Central memory CD8-positive, alpha-beta T cell (primary cell): ENCODE measurements around the gene DDX51.
A peak's percentile ranks its signal among the peaks of the same experiment; 100 is the strongest.

Experiments used
- ATAC-seq: fragments of 150-1000 bp; cut with Tn5 transposase; replicated peaks from 2 replicates; pipeline ENCODE4 v1.10.0; 2022; ENCODE audit warnings: mild to moderate bottlenecking, moderate FRiP score, moderate number of reproducible peaks; ENCODE audit not compliant: poor library complexity, severe bottlenecking; ENCODE audit errors: extremely low read depth
- DNase-seq, 2 donors: peaks; one replicate each; pipeline ENCODE4 v3.0.0; 2021; ENCODE audit warnings: low spot score in 2 of 2
- H3K27ac Mint-ChIP-seq: one replicate; pipeline ENCODE4 v1.8.0; 2022; ENCODE audit warnings: low read depth, mild to moderate bottlenecking, moderate library complexity, mixed read lengths
- H3K27me3 Mint-ChIP-seq: one replicate; pipeline ENCODE4 v1.8.0; 2022; ENCODE audit warnings: mixed read lengths
- H3K36me3 Mint-ChIP-seq: one replicate; pipeline ENCODE4 v1.8.0; 2022; ENCODE audit warnings: mild to moderate bottlenecking, moderate library complexity, mixed read lengths; ENCODE audit not compliant: insufficient read depth
- H3K4me1 Mint-ChIP-seq: one replicate; pipeline ENCODE4 v1.8.0; 2022; ENCODE audit warnings: mixed read lengths
- H3K4me3 Mint-ChIP-seq: one replicate; pipeline ENCODE4 v1.8.0; 2022; ENCODE audit warnings: mild to moderate bottlenecking, moderate library complexity, mixed read lengths
- H3K9me3 Mint-ChIP-seq: one replicate; pipeline ENCODE4 v1.8.0; 2022; ENCODE audit warnings: mixed read lengths

Gene DDX51

GRCh38 chr12:132144115-132144809 lies at the start of gene DDX51, which contains the start of gene NOC4L:
TSS of gene DDX51 (minus strand) at chr12:132144319. CDS start at chr12:132144296, 23 bp downstream.
TSS of gene NOC4L (plus strand) at chr12:132144457. CDS start at chr12:132144489, 32 bp downstream.
- peak within 1 kb of the TSS; percentile 98 for H3K27ac Mint-ChIP-seq
- no peaks in the 10 kb centered on the region for H3K9me3 Mint-ChIP-seq
- peaks cover 28% of the 10 kb centered on the region for H3K36me3 Mint-ChIP-seq
- no peaks in the 10 kb centered on the region for H3K27me3 Mint-ChIP-seq
- H3K4me3 Mint-ChIP-seq: peak within 1 kb of the TSS; percentile 89
- DNase-seq: peak; percentile 96 to 97
- peaks cover 29% of the 10 kb centered on the region for H3K4me1 Mint-ChIP-seq
- peak; percentile 91 for ATAC-seq

- H3K9me3 Mint-ChIP-seq: peaks cover 10% of the 10 kb centered on the region
- DNase-seq (no peak), ATAC-seq (no peak)
- H3K4me1 Mint-ChIP-seq: peaks cover 22% of the 10 kb centered on the region
- no peak overlapping the region for H3K27ac Mint-ChIP-seq
- H3K4me3 Mint-ChIP-seq: no peak overlapping the region
- H3K36me3 Mint-ChIP-seq: peaks cover 10% of the 10 kb centered on the region
- H3K27me3 Mint-ChIP-seq: no peaks in the 10 kb centered on the region
Observed at GRCh38 chr12:132191715-132192553, 47.8 kb upstream of the DDX51 start.

- Mint-ChIP-seq H3K4me1 (peaks cover 32% of the 10 kb centered on the region), H3K27me3 (no peaks in the 10 kb centered on the region), H3K9me3 (peaks cover 10% of the 10 kb centered on the region), H3K36me3 (peaks cover 10% of the 10 kb centered on the region), H3K4me3 (peak overlapping the region; percentile 91), H3K27ac (no peak overlapping the region)
- DNase-seq (no peak), ATAC-seq (no peak)
Observed at GRCh38 chr12:132190834-132191500, 46.8 kb upstream of the DDX51 start.

GRCh38 chr12:132190012-132190755 lies 46.1 kb upstream of the DDX51 start:
- ATAC-seq (no peak), DNase-seq (no peak)
- H3K27ac Mint-ChIP-seq: peak overlapping the region; percentile 86
- peaks cover 10% of the 10 kb centered on the region for H3K36me3 Mint-ChIP-seq
- peaks cover 10% of the 10 kb centered on the region for H3K9me3 Mint-ChIP-seq
- peaks cover 38% of the 10 kb centered on the region for H3K4me1 Mint-ChIP-seq
- H3K27me3 Mint-ChIP-seq: no peaks in the 10 kb centered on the region
- H3K4me3 Mint-ChIP-seq: peak overlapping the region; percentile 91

GRCh38 chr12:132189378-132190011 lies 45.4 kb upstream of the DDX51 start:
- peaks cover 11% of the 10 kb centered on the region for H3K9me3 Mint-ChIP-seq
- H3K4me1 Mint-ChIP-seq: peaks cover 38% of the 10 kb centered on the region
- DNase-seq: peak; percentile 81 to 89
- peak; percentile 92 for ATAC-seq
- H3K27me3 Mint-ChIP-seq: no peaks in the 10 kb centered on the region
- peak overlapping the region; percentile 86 for H3K27ac Mint-ChIP-seq
- peak overlapping the region; percentile 91 for H3K4me3 Mint-ChIP-seq
- peaks cover 10% of the 10 kb centered on the region for H3K36me3 Mint-ChIP-seq

- H3K27me3 Mint-ChIP-seq: no peaks in the 10 kb centered on the region
- peak overlapping the region; percentile 86 for H3K27ac Mint-ChIP-seq
- DNase-seq: no peak
- ATAC-seq: no peak
- H3K36me3 Mint-ChIP-seq: peaks cover 12% of the 10 kb centered on the region
- H3K4me3 Mint-ChIP-seq: peak overlapping the region; percentile 91
- H3K9me3 Mint-ChIP-seq: peaks cover 10% of the 10 kb centered on the region
- peaks cover 38% of the 10 kb centered on the region for H3K4me1 Mint-ChIP-seq
Observed at GRCh38 chr12:132188916-132189325, 44.8 kb upstream of the DDX51 start.

- H3K36me3 Mint-ChIP-seq: peaks cover 13% of the 10 kb centered on the region
- DNase-seq: no peak
- H3K4me3 Mint-ChIP-seq: peak overlapping the region; percentile 91
- peaks cover 38% of the 10 kb centered on the region for H3K4me1 Mint-ChIP-seq
- peaks cover 8% of the 10 kb centered on the region for H3K9me3 Mint-ChIP-seq
- no peaks in the 10 kb centered on the region for H3K27me3 Mint-ChIP-seq
- H3K27ac Mint-ChIP-seq: no peak overlapping the region
- no peak for ATAC-seq
Observed at GRCh38 chr12:132188451-132188901, 44.4 kb upstream of the DDX51 start.

- H3K27ac Mint-ChIP-seq: no peak overlapping the region
- no peak for DNase-seq
Observed at GRCh38 chr12:132187646-132188450, 43.7 kb upstream of the DDX51 start.

GRCh38 chr12:132186857-132187620 lies 42.9 kb upstream of the DDX51 start:
- H3K36me3 Mint-ChIP-seq: peaks cover 14% of the 10 kb centered on the region
- DNase-seq (no peak), ATAC-seq (no peak)
- H3K4me3 Mint-ChIP-seq: peak overlapping the region; percentile 91
- H3K27me3 Mint-ChIP-seq: no peaks in the 10 kb centered on the region
- peak overlapping the region; percentile 82 for H3K27ac Mint-ChIP-seq
- H3K4me1 Mint-ChIP-seq: peaks cover 38% of the 10 kb centered on the region
- H3K9me3 Mint-ChIP-seq: peaks cover 6% of the 10 kb centered on the region

More at GRCh38 chr12:132187646-132188450, 43.7 kb upstream of the DDX51 start:
- Mint-ChIP-seq H3K9me3 (peaks cover 6% of the 10 kb centered on the region), H3K27me3 (no peaks in the 10 kb centered on the region), H3K4me1 (peaks cover 38% of the 10 kb centered on the region), H3K36me3 (peaks cover 14% of the 10 kb centered on the region), H3K4me3 (peak overlapping the region; percentile 91)
- no peak for ATAC-seq

- Mint-ChIP-seq H3K4me3 (peak overlapping the region; percentile 91), H3K36me3 (peaks cover 14% of the 10 kb centered on the region), H3K9me3 (peaks cover 6% of the 10 kb centered on the region), H3K27me3 (no peaks in the 10 kb centered on the region), H3K4me1 (peaks cover 38% of the 10 kb centered on the region), H3K27ac (peak overlapping the region; percentile 82)
- ATAC-seq (no peak), DNase-seq (no peak)
Observed at GRCh38 chr12:132186208-132186856, 42.2 kb upstream of the DDX51 start.
